Medulla oblongata (tissue), 1 donor: ENCODE data around the gene RNF138.
A peak's percentile ranks its signal among the peaks of the same experiment; 100 is the strongest.
"Not testable (repeated sequence)": the region's sequence is repeated elsewhere in the genome, so short reads cannot be mapped to it uniquely, and the experiment has no call there.

Experiments
- DNase-seq: peaks from one replicate; pipeline ENCODE4 v3.0.0-alpha.2; 2015; ENCODE audit errors: extremely low spot score

The RNF138 gene

GRCh38 chr18:32095900-32096229 lies 4.2 kb downstream of the RNF138 start:
- DNase-seq = no peak

- DNase-seq = no peak
Observed at GRCh38 chr18:32096946-32097345, 5.3 kb downstream of the RNF138 start.

- DNase-seq = no peak
Observed at GRCh38 chr18:32104516-32104915, 12.8 kb downstream of the RNF138 start.

DNA sequence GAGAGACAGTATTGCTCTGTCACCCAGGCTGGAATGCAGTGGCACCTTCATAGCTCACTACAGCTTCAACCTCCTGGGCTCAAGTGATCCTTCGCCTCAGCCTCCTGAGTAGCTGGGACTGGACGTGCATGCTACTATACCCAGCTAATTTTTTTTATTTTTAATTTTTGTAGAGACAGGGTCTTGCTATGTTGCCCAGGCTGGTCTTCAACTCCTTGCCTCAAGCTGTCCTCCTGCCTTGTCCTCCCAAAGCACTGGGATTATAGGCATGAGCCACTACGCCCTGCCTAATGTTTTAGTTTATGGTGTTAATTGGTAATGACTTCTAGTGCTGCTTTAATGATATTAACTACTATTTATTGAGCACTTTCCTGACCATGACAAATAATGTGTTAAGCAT lies 18.3 kb downstream of the RNF138 start:
- DNase-seq = no peak

DNA sequence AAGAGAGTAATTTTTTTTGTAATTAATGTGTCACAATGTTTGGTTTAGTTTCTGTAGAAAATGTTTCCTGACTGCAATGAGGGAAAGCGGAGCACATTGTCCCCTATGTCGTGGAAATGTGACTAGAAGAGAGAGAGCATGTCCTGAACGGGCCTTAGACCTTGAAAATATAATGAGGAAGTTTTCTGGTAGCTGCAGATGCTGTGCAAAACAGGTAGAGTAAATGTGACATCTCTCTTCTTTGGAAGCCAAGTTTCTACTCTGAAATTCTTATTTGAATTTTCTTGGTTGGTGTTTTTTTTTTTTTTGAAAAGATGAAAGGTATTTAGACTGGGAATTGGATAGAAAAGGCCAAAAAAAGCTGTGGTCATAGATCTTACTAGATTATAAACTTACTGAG lies 20.0 kb downstream of the RNF138 start:
- DNase-seq = no peak

GRCh38 chr18:32112826-32113225 lies 21.2 kb downstream of the RNF138 start:
- no peak for DNase-seq

- no peak for DNase-seq
Observed at GRCh38 chr18:32114293-32114942, 22.7 kb downstream of the RNF138 start.

DNA sequence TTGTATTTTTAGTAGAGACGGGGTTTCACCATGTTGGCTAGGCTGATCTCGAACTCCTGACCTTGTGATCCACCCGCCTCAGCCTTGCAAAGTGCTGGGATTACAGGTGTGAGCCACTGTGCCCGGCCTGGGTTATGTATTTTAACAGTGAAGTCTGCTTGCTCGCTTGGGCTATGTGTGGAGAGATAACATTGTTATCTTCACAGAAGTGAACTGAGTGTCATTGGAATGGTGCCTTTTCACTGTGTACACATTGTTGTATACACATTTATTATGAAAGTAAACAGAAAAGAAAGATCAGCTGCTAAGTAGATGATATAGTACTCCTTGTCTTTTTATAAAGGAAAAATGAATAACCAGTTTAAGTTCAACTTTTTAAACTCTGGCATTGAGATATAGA lies 30.4 kb downstream of the RNF138 start:
- DNase-seq = no peak

DNA sequence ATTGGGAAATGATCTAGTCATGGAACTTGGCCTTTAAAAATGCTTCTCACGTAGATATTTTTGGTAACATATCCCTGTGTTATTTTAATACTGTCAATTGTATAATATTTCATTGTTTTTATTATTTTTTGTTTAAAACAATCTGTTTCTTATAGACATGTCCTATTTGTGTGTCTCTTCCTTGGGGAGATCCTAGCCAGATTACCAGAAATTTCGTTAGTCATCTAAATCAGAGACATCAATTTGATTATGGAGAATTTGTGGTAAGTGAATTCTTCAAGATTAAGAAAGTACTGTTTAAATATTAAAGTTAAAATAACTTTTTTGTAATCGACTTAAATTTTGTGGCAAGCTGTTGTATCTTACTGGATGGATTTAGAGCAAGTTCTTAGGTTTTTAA lies 34.9 kb downstream of the RNF138 start:
- DNase-seq = no peak

- DNase-seq = no peak
Observed at GRCh38 chr18:32135625-32136024, 44.0 kb downstream of the RNF138 start.

DNA sequence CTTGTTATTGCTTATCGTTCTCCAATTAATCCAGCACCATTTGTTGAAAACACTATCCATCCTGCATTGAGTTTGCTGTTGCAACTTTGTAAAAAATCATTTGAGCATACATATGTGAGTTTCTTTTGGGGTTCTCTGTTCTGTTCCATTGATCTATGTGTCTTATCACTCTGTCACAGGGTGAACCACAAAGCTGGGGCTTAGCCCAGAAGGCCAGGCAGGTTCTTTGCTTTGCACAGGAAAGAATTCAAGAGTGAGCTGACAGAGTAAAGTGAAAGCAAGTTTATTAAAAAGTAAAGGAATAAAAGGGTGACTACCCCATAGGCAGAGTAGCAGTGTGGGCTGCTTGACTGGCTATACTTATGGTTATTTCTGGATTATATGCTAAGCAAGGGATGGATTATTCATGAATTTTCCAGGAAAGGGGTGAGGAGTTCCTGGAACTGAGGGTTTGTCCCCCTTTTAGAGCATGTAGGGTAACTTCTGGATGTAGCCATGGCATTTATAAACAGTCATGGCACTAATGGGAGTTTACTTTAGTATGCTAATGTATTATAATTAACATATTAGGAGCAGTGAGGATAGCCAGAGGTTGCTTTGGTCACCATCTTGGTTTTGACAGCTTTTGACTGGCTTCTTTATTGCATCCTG lies 46.8 kb downstream of the RNF138 start:
- DNase-seq = no peak

DNA sequence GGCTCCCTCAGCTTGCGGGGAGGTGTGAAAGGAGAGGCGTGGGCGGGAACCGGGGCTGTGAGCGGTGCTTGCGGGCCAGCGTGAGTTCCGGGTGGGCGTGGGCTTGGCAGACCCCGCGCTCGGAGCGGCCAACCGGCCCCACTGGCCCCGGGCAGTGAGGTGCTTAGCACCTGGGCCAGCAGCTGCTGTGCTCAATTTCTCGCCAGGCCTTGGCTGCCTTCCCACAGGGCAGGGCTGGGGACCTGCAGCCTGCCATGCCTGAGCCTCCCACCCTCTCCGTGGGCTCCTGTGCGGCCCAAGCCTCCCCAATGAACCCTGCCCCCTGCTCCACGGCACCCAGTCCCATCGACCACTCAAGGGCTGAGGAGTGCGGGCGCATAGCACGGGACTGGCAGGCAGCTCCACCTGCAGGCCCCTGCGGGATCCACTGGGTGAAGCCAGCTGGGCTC lies 48.2 kb downstream of the RNF138 start:
- no peak for DNase-seq

- DNase-seq = no peak
Observed at GRCh38 chr18:32148185-32148870, 56.7 kb downstream of the RNF138 start.

DNA sequence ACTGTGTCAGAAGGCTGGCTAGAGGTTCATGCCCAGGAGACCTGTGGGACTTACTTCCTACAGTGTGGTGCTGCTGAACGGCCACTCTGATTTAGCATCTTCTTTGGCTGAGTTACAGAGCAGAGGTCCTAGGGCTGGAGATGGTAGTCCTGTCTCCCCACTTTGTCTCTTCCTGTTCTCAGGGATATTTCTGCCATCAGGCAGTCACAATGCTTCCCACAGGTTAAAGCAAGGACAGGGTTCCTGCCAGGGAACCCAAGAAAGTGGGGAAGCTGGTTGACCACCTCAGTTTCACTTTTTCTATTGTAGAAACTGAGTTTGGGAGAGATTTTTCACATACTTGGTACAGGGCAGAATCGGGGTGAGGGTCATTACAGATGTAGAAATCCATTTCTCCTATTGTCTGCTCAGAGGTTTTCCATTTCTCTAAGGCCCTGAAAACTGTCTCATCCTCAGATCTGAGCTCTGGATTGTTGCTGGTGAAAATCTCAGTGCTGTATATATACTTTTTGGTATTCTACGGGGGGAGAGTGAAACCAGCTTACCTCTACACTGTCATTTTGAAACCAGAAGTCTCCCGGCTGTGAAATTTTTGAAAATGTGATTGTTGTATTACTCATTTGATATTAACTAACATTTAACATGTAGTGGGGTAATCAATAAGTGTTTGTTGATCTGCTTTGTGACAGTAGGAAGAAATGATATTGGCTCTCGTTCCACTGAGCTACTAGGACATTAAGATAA lies 61.2 kb downstream of the RNF138 start:
- no peak for DNase-seq

GRCh38 chr18:32156855-32157254 lies 65.2 kb downstream of the RNF138 start:
- DNase-seq = no peak

GRCh38 chr18:32157580-32157979 lies 65.9 kb downstream of the RNF138 start:
- no peak for DNase-seq

GRCh38 chr18:32158108-32158624 lies 66.5 kb downstream of the RNF138 start:
- DNase-seq = peak; percentile 96

DNA sequence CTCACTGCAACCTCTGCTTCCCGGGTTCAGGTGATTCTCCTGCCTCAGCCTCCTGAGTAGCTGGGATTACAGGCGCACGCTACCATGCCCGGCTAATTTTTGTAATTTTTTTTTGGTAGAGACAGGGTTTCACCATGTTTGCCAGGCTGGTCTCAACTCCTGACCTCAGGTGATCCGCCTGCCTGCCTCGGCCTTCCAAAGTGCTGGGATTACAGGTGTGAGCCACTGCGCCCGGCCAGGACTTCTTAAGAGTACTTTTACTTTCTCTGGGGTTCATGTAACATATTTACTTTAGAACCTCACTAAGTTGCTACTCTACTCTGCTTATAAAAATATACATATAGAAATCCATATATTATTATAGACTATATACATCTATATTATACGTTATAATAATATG lies 67.0 kb downstream of the RNF138 start:
- not testable (repeated sequence) for DNase-seq

- DNase-seq = no peak
Observed at GRCh38 chr18:32160547-32160946, 68.9 kb downstream of the RNF138 start.

GRCh38 chr18:32167980-32168730 lies 76.5 kb downstream of the RNF138 start:
- no peak for DNase-seq

DNA sequence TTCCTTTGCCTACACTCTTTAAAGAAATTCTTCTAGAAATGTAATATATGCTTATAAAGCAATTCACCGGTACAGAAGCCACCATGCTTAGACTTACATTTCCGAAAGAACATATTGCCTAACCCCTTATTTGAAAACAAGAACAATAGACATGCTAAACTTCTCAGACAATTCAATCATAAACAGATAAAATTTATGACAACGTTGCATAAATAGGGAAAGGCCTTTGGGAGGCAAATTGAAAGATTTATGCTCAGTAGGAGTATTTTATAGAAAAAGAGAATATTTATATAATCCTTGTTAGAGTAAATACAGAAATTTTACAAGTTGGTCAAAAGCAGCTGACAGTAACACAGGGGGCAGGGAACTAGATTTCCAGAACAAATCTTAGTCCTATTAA lies 82.0 kb downstream of the RNF138 start:
- DNase-seq = no peak

DNA sequence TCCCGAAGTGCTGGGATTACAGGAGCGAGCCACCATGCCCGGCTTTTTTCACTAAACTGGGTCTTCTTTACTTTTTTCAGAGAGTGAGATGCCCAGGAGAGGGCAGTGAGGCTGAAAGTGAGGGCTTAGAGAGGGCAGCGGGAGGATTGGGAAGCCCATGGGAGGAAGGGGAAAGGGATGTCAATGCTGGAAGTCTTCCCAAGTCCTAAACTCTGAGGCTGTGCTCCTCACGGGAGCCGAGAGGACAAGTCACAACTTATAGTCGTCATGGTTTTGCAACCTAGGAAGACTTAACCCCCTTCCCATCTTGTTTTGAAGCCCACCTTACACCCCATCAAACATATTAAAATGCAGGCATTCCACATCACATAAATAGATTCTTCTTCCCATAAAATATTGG lies 83.0 kb downstream of the RNF138 start:
- DNase-seq = no peak
